ENCODE data around the gene TESK1. TPM values are rescaled to one million over a fixed set of nuclear protein-coding genes. Genes with fewer than 3 reads are reported as not detected.

TESK1 gene
- total RNA-seq, 1 donor from 2014 or later, result 47.6 TPM

DNA sequence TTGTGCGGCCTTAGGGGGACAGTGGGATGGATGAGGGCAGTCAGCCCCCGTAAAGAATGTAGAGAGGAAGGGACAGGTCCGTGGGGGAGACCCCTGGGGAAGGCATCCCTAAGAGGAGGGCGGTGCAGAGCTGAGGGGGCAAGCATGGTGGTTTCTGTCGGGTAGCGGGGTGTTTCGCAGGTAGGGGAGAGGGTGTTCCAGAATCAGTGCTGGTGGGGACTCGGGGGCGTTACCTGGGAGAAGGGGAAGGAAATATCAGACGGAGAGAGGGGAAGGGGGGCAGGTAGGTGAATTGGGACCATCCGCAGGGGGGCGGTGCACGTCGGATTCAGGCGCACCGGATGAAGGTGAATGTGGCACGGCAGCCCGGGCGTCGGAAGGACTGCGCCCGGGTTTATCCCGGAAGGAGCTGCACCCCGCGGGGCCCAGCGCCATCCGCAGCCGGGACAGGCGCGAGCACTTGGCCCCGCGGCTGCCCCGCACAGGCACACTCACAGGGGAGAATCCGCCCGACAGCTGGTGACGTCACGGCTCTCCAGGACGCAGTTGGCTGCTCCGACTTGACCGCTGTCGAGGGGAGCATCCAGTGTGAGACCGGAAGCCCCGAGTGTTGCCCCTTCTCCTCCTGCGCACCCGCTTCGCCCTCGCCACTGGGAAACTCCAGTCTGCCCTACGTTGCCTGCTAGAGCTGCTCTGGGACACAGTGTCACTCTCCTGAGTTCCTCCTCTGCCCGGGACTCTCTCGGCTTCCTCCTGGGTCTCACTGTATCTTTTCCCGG is 11.8 kb downstream of the TESK1 start:
- no peaks in the 10 kb centered on the region for H3K4me1 Mint-ChIP-seq
- no peak overlapping the region for H3K27ac Mint-ChIP-seq (ENCODE audit: unreplicated experiment)
- no peaks in the 10 kb centered on the region for H3K9me3 Mint-ChIP-seq
- peak overlapping the region; percentile 59 for H3K4me3 Mint-ChIP-seq
- peaks cover 64% of the 10 kb centered on the region for H3K27me3 Mint-ChIP-seq (ENCODE audit: low read depth)
- H3K36me3 Mint-ChIP-seq (ENCODE audit: low read depth), result no peaks in the 10 kb centered on the region
- DNase-seq (ENCODE audit: low read depth, low spot score), result peak; percentile 43
- TF ChIP-seq, protein P1, sequence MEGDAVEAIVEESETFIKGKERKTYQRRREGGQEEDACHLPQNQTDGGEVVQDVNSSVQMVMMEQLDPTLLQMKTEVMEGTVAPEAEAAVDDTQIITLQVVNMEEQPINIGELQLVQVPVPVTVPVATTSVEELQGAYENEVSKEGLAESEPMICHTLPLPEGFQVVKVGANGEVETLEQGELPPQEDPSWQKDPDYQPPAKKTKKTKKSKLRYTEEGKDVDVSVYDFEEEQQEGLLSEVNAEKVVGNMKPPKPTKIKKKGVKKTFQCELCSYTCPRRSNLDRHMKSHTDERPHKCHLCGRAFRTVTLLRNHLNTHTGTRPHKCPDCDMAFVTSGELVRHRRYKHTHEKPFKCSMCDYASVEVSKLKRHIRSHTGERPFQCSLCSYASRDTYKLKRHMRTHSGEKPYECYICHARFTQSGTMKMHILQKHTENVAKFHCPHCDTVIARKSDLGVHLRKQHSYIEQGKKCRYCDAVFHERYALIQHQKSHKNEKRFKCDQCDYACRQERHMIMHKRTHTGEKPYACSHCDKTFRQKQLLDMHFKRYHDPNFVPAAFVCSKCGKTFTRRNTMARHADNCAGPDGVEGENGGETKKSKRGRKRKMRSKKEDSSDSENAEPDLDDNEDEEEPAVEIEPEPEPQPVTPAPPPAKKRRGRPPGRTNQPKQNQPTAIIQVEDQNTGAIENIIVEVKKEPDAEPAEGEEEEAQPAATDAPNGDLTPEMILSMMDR (conservative IDR thresholded peaks at IDR 0.05), result no peak

DNA sequence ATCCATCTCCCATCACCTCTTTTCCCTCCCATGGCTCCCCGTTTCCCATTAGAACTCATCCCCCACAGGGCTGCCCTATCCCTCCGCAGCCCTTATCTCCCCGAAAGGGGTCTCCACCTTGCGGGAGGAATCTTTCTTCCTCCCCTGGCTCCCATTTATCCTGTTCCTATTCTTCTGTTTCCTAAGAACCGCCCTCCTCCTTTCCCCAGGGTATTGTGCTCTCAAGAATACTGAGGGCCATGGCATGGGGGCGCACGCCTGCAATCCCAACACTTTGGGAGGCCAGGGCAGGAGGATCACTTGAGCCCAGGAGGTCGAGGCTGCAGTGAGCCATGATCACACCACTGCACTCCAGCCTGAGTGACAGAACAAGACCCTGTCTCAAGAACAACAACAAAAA is 12.5 kb downstream of the TESK1 start:
- H3K9me3 Mint-ChIP-seq, result no peaks in the 10 kb centered on the region
- no peaks in the 10 kb centered on the region for H3K36me3 Mint-ChIP-seq (ENCODE audit: low read depth)
- H3K4me3 Mint-ChIP-seq, result peak overlapping the region; percentile 59
- no peak for DNase-seq (ENCODE audit: low read depth, low spot score)
- no peaks in the 10 kb centered on the region for H3K4me1 Mint-ChIP-seq
- TF ChIP-seq, protein P1 (conservative IDR thresholded peaks at IDR 0.05), result no peak
- H3K27ac Mint-ChIP-seq (ENCODE audit: unreplicated experiment), result no peak overlapping the region
- peaks cover 63% of the 10 kb centered on the region for H3K27me3 Mint-ChIP-seq (ENCODE audit: low read depth)

DNA sequence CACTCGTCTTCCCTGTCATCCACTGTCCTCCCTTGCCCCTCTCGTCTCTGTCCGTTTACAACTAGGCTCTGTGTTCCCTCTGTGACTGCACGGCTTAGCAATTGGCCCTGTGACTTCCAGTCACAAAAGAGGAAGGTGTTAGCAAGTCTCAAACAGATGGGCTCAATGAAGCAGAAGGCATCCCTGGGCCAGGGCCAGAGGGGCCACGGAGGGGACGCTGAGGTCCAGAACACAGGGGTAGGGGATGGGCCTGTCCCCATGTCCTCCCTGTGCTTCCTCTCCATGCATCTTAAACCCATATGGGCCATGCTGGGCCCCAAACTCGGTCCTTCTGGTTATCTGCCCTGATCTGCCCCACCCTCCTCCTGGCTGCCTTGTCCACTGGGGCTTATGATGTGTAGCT is 13.3 kb downstream of the TESK1 start, which contains the start of gene CD72:
Gene CD72, minus strand, starts transcription at position 89 of the 403 bp plus-strand sequence. CDS start 110 bp downstream, outside the sequence.
- Mint-ChIP-seq H3K9me3 (no peaks in the 10 kb centered on the region), H3K4me3 (peak within 1 kb of the TSS; percentile 59)

DNA sequence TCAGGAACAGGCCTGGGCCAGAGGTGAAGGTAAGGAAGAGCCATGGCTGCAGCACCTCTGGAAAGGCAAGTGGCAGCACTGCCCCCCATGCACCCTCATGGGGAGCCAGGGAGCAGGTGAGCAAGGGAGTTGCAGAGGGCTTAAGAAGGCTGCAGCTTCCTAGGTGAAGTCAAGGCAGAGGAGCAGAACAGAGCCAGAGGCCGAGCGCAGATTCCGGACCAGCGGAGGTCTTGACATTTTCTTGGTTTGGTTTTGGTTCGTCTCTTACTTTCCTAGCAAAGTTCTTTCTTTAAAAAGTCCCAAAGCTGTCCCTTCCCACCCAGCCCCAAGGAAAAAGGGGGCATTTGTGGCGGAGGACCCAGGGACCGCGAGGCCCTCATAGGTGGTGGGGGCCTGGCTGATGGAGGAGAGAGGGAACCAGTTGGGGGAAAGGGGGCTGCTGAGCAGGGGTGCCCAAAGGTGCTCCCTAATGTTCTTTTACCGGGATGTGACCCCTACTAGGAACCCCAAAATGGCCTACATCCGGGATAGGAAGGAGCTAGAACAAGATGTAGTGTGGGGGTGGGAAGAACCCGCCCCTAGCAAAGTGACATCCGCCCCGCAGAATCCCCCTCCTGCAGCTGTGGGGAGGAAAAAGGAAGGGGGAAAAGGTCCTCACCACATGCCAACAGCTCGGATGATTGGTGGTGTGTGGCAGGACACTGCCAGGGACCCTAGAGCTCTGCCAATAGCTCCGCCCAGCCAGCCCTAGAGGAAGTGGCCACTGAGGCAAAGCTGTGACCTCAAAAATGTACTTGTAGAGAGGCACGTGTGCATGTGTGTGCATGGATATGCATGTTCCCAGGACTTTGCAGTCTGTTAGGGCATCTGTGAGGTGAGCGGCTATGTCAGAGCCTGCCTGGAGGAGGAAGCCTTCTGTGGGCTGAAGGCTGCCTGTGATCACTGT is 14.1 kb downstream of the TESK1 start:
- no peak overlapping the region for H3K4me3 Mint-ChIP-seq
- no peak for DNase-seq (ENCODE audit: low read depth, low spot score)
- peaks cover 47% of the 10 kb centered on the region for H3K27me3 Mint-ChIP-seq (ENCODE audit: low read depth)

More for the DNA sequence above, 13.3 kb downstream of the TESK1 start, which contains the start of gene CD72:
- no peak for DNase-seq (ENCODE audit: low read depth, low spot score)
- no peaks in the 10 kb centered on the region for H3K36me3 Mint-ChIP-seq (ENCODE audit: low read depth)
- H3K27me3 Mint-ChIP-seq (ENCODE audit: low read depth), result peaks cover 55% of the 10 kb centered on the region
- H3K4me1 Mint-ChIP-seq, result no peaks in the 10 kb centered on the region
- no peak within 1 kb of the TSS for H3K27ac Mint-ChIP-seq (ENCODE audit: unreplicated experiment)
- TF ChIP-seq, protein P1 (conservative IDR thresholded peaks at IDR 0.05), result no peak

DNA sequence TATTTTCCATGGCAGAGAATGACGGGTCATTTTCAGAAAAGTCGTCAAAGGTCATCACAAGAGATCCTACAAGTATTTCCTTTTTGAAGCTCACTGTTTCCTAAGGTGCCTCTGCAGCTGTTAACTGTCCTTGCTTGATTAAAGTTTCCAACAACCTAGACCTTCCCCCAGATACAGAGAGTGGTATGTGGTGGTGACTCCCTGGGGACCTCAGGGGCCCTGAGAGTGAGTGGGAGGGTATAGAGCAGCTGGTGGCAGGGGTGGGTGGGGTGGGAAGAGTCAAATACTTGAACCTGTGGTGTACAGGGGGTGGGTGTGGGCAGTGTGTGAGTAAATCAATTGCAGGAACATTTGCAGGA is 14.7 kb downstream of the TESK1 start:
- no peaks in the 10 kb centered on the region for H3K36me3 Mint-ChIP-seq (ENCODE audit: low read depth)
- H3K4me3 Mint-ChIP-seq, result no peak overlapping the region
- H3K27me3 Mint-ChIP-seq (ENCODE audit: low read depth), result peaks cover 40% of the 10 kb centered on the region
- H3K9me3 Mint-ChIP-seq, result no peaks in the 10 kb centered on the region
- no peak overlapping the region for H3K27ac Mint-ChIP-seq (ENCODE audit: unreplicated experiment)
- TF ChIP-seq, protein P1 (conservative IDR thresholded peaks at IDR 0.05), result no peak
- no peak for DNase-seq (ENCODE audit: low read depth, low spot score)
- H3K4me1 Mint-ChIP-seq, result no peaks in the 10 kb centered on the region

More for the DNA sequence above, 14.1 kb downstream of the TESK1 start:
- Mint-ChIP-seq H3K27ac (ENCODE audit: unreplicated experiment) (no peak overlapping the region), H3K9me3 (no peaks in the 10 kb centered on the region), H3K4me1 (no peaks in the 10 kb centered on the region), H3K36me3 (ENCODE audit: low read depth) (no peaks in the 10 kb centered on the region)
- TF ChIP-seq, protein P1 (conservative IDR thresholded peaks at IDR 0.05), result no peak
